Ovary (tissue), 9 donors: Measurements from ENCODE around the gene ATP1A4. TPM values are rescaled to one million over a fixed set of nuclear protein-coding genes. Genes with fewer than 3 reads are reported as not detected.

Experiments
- DNase-seq, 5 donors: peaks; one replicate each; pipeline ENCODE4 v3.0.0-alpha.2; 2019 to 2020
- H3K27ac ChIP-seq, 2 donors: fragments of 200-600 bp; one replicate each; pipeline versions ENCODE4 v1.5.1 to v1.8.0; 2019 to 2022
- H3K27me3 ChIP-seq: fragments of 200-600 bp; one replicate; pipeline ENCODE4 v1.8.0; 2022
- H3K36me3 ChIP-seq: fragments of 200-600 bp; sonication (generic); one replicate; pipeline ENCODE4 v1.5.1; 2019
- H3K4me1 ChIP-seq: one replicate; pipeline ENCODE4 v1.8.1; 2013; ENCODE audit warnings: mild to moderate bottlenecking, moderate library complexity; ENCODE audit not compliant: insufficient read depth
- H3K4me3 ChIP-seq: fragments of 200-600 bp; sonication (generic); one replicate; pipeline ENCODE4 v1.5.1; 2017
- H3K9me3 ChIP-seq, 2 donors: fragments of 200-600 bp in 1 of 2; sonication (generic) in 1 of 2; one replicate each; pipeline versions ENCODE4 v1.5.1 to v1.8.1; 2013 to 2019; ENCODE audit warnings: mild to moderate bottlenecking in 1 of 2, moderate library complexity in 1 of 2
- EP300 ChIP-seq: sonication (generic); formaldehyde crosslinking; IDR thresholded peaks from one replicate; pipeline ENCODE4 v1.6.1; 2017; ENCODE audit warnings: antibody characterized with exemption
- POLR2A ChIP-seq: fragments of 450-650 bp; IDR thresholded peaks from one replicate; pipeline ENCODE4 v1.6.1; 2017; ENCODE audit warnings: antibody characterized with exemption, mild to moderate bottlenecking, moderate library complexity
- WGBS, 3 donors: extraction: QIAGEN DNeasy Blood & Tissue Kit in 1 of 3; methylation state at CpG; one replicate each; pipeline versions ENCODE4 v1.1.5 to v1.1.7; 2013 to 2017; 5-methylcytosine and 5-hydroxymethylcytosine counted together
- intact Hi-C, 4 donors: fragments of 100-400 bp; cut with DNase I; formaldehyde crosslinking; loops; one replicate each; pipeline versions ENCODE4 v1.11.0 to v1.15.1; 2022 to 2023
- polyA plus RNA-seq, 2 donors: library from polyadenylated mRNA; stranded (reverse); fragments of 200-250 nt in 1 of 2; fragments of 350-450 nt in 1 of 2; fragmentation: Illumina TruSeq in 1 of 2; extraction: RNeasy Lipid Tissue Mini Kit (QIAGEN cat#74804) in 1 of 2; gene quantifications; one replicate each; pipeline ENCODE4 v1.2.3, GENCODE V29; 2013 to 2014
- total RNA-seq, 7 donors: library from RNA; depleted of rRNA in 2 of 7; stranded (reverse); fragments of >200 nt in 2 of 7; fragmentation: NEBNext Ultra II Directional in 3 of 7; extraction: Animal tissue kit (Norgen Biotek cat#: 25700) in 3 of 7; gene quantifications; one replicate each; pipeline versions ENCODE4 v1.1.0 to v1.2.4, GENCODE V29; 2016 to 2023
- TF ChIP-seq, protein P1 (sequence below), 3 donors: fragments of 450-650 bp in 2 of 3; fragments of 200-600 bp in 1 of 3; IDR thresholded peaks; one replicate each; pipeline versions ENCODE4 v1.5.1 to v1.8.0; 2016 to 2022; ENCODE audit warnings: antibody characterized with exemption in 3 of 3, mild to moderate bottlenecking in 1 of 3
- donor health status: DM: no; HTN: no; CAD: no; lungs with moderate emphysema.
- donor health status: DM: no; HTN: no; CAD: no.
- donor health status: Bipolar disorder and iron deficiency.
- donor health status: DM: yes; HTN: yes; CAD: no.
- donor health status: DM: no; HTN: no; CAD: no.
- donor health status: DM: yes; HTN: yes; CAD: no.

ATP1A4 gene
- total and polyA plus RNA-seq, 9 donors: 0.22 to 0.37 TPM; not detected in 7

DNA sequence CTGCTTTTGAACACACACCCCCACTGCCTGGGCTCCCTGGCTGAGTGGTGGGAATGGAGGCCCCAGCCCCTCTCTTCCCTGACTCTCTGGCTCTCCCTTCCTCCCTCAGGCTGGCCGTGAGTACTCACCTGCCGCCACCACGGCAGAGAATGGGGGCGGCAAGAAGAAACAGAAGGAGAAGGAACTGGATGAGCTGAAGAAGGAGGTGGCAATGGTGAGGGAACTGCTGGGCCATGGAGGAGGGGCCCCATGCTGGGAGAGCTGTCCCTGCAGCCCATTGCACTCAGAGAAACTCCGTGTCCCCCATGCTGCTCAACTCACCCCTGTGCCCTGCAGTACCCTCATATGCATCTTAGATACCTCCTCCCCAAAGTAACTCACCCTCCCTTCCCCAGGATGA, 30.6 kb upstream of the ATP1A4 start:
- DNase-seq: no peak
- Histone ChIP-seq H3K27ac (no peak overlapping the region), H3K4me3 (no peak overlapping the region), H3K9me3 (no peaks in the 10 kb centered on the region), H3K4me1 (peaks cover 9% of the 10 kb centered on the region), H3K27me3 (no peaks in the 10 kb centered on the region), H3K36me3 (no peaks in the 10 kb centered on the region)
- intact Hi-C loops: no loop called here
- WGBS, 3 donors: 77 to 86% (median 84%) methylated on average over 5 of the region's 5 CpGs
- TF ChIP-seq, protein P1, sequence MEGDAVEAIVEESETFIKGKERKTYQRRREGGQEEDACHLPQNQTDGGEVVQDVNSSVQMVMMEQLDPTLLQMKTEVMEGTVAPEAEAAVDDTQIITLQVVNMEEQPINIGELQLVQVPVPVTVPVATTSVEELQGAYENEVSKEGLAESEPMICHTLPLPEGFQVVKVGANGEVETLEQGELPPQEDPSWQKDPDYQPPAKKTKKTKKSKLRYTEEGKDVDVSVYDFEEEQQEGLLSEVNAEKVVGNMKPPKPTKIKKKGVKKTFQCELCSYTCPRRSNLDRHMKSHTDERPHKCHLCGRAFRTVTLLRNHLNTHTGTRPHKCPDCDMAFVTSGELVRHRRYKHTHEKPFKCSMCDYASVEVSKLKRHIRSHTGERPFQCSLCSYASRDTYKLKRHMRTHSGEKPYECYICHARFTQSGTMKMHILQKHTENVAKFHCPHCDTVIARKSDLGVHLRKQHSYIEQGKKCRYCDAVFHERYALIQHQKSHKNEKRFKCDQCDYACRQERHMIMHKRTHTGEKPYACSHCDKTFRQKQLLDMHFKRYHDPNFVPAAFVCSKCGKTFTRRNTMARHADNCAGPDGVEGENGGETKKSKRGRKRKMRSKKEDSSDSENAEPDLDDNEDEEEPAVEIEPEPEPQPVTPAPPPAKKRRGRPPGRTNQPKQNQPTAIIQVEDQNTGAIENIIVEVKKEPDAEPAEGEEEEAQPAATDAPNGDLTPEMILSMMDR (IDR thresholded peaks at IDR 0.05): no peak
- TF ChIP-seq EP300: no peak
- TF ChIP-seq POLR2A: no peak

DNA sequence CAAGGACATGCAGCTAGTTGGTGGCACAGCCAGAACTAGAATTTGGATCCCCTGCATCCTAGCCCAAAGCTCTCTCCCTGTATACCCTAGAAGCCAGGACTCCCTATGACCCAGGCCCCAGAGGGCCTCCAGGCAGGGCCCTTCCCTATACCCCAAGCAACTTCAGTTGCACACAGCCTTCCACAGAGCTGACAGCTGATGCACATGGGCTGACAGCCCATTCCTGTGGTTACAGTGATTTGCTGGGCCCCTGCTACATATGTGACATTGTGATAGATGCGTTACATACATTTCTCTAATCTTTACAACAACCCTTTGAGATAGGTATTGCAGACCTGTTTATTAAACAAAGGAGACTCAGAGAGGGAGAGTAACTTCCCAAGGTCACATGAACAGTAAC, 30.0 kb upstream of the ATP1A4 start:
- Histone ChIP-seq H3K4me1 (peaks cover 9% of the 10 kb centered on the region), H3K27me3 (no peaks in the 10 kb centered on the region), H3K27ac (no peak overlapping the region), H3K9me3 (no peaks in the 10 kb centered on the region), H3K36me3 (no peaks in the 10 kb centered on the region), H3K4me3 (no peak overlapping the region)
- DNase-seq: no peak
- intact Hi-C loops: no loop called here
- 87 to 89% (median 88%) methylated on average over 1 of the region's 1 CpG for WGBS, 3 donors
- TF ChIP-seq EP300: no peak
- TF ChIP-seq POLR2A: no peak
- TF ChIP-seq, protein P1 (IDR thresholded peaks at IDR 0.05): no peak

DNA sequence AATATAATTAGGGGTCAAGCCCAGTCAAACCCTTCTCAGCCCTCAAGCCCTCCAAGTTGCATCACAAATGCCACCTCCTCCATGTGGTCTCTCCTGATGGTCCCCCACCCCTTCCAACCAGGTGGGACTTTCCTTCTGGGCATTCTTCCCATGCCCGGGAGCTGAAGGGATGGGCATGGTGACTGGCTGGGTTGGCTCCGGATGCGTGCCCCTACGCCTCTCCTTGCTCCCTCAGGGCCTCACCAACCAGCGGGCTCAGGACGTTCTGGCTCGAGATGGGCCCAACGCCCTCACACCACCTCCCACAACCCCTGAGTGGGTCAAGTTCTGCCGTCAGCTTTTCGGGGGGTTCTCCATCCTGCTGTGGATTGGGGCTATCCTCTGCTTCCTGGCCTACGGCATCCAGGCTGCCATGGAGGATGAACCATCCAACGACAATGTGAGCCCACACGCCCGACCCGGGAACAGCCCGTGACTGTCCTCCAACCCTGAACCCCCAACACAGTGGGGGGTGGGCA, 28.4 kb upstream of the ATP1A4 start:
- Histone ChIP-seq H3K4me3 (no peak overlapping the region), H3K9me3 (no peaks in the 10 kb centered on the region), H3K36me3 (no peaks in the 10 kb centered on the region), H3K27ac (no peak overlapping the region), H3K27me3 (no peaks in the 10 kb centered on the region), H3K4me1 (peaks cover 7% of the 10 kb centered on the region)
- TF ChIP-seq EP300 (no peak), POLR2A (no peak)
- TF ChIP-seq, protein P1 (IDR thresholded peaks at IDR 0.05): no peak
- DNase-seq: no peak
- 85 to 91% (median 86%) methylated on average over 16 of the region's 16 CpGs for WGBS, 3 donors
- intact Hi-C loops: no loop called here

DNA sequence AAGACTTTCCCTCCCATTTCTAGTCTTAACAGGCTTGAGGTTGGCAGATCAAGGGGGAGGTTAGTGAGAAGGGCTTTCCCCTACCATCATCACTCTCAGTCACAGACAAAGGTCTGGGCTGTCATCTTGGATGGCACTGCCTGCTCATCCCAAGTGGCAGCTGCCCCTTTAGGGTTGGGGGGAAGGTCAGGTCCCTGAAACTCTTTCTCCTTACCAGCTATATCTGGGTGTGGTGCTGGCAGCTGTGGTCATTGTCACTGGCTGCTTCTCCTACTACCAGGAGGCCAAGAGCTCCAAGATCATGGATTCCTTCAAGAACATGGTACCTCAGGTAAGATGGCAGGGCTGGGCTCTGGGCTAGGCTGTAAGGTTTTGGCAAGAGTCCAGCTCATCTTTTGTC, 27.7 kb upstream of the ATP1A4 start:
- intact Hi-C loops: no loop called here
- Histone ChIP-seq H3K36me3 (no peaks in the 10 kb centered on the region), H3K4me1 (peaks cover 2% of the 10 kb centered on the region), H3K27ac (no peak overlapping the region), H3K4me3 (no peak overlapping the region), H3K27me3 (no peaks in the 10 kb centered on the region), H3K9me3 (no peaks in the 10 kb centered on the region)
- no peak for DNase-seq
- no peak for TF ChIP-seq POLR2A
- TF ChIP-seq, protein P1 (IDR thresholded peaks at IDR 0.05): no peak
- TF ChIP-seq EP300: no peak
